Inflammatory macrophage treated with lipopolysaccharide for 4 hours (primary cell): ENCODE results near the gene VEGFA.

Experiments
- DNase-seq: peaks from one replicate; pipeline ENCODE4 v3.0.0-alpha.2; 2020

VEGFA gene

GRCh38 chr6:43826730-43827129 is 56.7 kb downstream of the VEGFA start:
- no peak for DNase-seq

- no peak for DNase-seq
Observed at GRCh38 chr6:43827898-43828297, 57.9 kb downstream of the VEGFA start.

- peak; percentile 44 for DNase-seq
Observed at GRCh38 chr6:43828711-43829110, 58.7 kb downstream of the VEGFA start.

- no peak for DNase-seq
Observed at GRCh38 chr6:43829470-43829869, 59.5 kb downstream of the VEGFA start.

GRCh38 chr6:43830775-43831174 is 60.8 kb downstream of the VEGFA start:
- DNase-seq = no peak

- peak; percentile 34 for DNase-seq
Observed at GRCh38 chr6:43831191-43831590, 61.2 kb downstream of the VEGFA start.

GRCh38 chr6:43833223-43833995 is 63.4 kb downstream of the VEGFA start:
- no peak for DNase-seq

GRCh38 chr6:43833996-43834390 is 64.0 kb downstream of the VEGFA start:
- DNase-seq = no peak

GRCh38 chr6:43834528-43835155 is 64.6 kb downstream of the VEGFA start:
- no peak for DNase-seq

GRCh38 chr6:43835872-43836419 is 65.9 kb downstream of the VEGFA start:
- DNase-seq = no peak
